ENCODE results near the gene C6orf15.

- TF ChIP-seq CTCF (IDR thresholded peaks at IDR 0.05): no peak
- peak; percentile 34 for TF ChIP-seq POLR2AphosphoS5 (IDR thresholded peaks at IDR 0.05)
Measured at GRCh38 chr6:31149827-31150447, 37.6 kb upstream of the C6orf15 start.

Measured in prostate gland (tissue), 2 donors.